Measurements from ENCODE around the gene PHKG2. TPM values are rescaled to one million over a fixed set of nuclear protein-coding genes. Genes with fewer than 3 reads are reported as not detected.

Gene PHKG2, protein sequence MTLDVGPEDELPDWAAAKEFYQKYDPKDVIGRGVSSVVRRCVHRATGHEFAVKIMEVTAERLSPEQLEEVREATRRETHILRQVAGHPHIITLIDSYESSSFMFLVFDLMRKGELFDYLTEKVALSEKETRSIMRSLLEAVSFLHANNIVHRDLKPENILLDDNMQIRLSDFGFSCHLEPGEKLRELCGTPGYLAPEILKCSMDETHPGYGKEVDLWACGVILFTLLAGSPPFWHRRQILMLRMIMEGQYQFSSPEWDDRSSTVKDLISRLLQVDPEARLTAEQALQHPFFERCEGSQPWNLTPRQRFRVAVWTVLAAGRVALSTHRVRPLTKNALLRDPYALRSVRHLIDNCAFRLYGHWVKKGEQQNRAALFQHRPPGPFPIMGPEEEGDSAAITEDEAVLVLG
- 10 to 100 TPM; 29.9 to 46.2 (median 33.3) TPM for total RNA-seq

DNA sequence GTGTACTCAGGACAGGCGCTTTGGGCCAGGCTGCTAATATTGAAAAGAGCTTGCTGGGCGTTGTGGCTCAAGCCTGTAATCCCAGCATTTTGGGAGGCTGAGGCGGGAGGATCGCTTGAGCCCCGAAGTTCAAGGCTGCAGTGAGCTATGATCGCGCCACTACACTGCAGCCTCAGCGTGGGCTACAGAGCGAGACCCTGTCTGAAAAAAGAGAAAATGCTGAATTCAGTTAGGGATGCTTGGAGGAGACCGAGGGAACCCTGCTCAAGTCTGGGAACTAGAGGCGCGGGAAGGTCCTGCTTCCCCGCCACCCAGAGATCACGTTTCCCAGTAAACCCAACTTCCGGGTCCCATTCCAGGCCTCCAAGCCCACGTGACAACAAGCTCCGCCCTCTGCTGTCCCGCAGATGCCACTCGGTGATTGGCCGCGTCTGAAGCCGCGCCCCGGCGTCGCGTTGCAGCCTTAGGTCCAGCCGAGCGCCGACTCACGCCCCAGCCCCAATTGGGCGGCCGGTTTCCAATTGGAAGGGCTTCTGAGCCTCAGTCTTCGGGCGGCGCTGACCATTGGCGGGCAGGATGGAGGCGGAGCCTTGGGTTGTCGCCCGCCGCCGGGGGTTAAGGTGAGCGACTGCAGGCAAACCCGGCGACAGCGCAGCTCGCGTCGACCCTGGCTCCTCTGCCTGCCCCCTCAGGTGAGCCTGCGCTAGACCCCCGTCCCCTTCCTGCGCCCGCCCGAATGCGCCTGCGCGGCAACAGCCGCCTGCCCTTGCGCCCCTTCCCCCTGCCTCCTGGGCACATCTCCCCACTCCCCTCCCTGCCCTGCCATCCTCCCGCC is at the start of gene PHKG2:
TSS of gene PHKG2 (plus strand) at position 627 of the 835 bp plus-strand sequence. CDS start 396 bp downstream, outside the sequence.
- Histone ChIP-seq H3K36me3 (peaks cover 0 to 48% (median 13%) of the 10 kb centered on the region in 3 donors), H3K27me3 (no peaks in the 10 kb centered on the region), H3K9me3 (no peaks in the 10 kb centered on the region), H3K27ac (peak within 1 kb of the TSS; percentile 56 to 89 (median 87)), H3K4me1 (peaks cover 0 to 30% (median 3%) of the 10 kb centered on the region in 4 donors), H3K4me3 (peak within 1 kb of the TSS; percentile 74 to 98 (median 85))
- TF ChIP-seq POLR2A (IDR thresholded peaks at IDR 0.05) (peak in 1 of 2 donors; percentile 61), EP300 (IDR thresholded peaks at IDR 0.05) (peak; percentile 78 to 87)
- TF ChIP-seq, protein P1, sequence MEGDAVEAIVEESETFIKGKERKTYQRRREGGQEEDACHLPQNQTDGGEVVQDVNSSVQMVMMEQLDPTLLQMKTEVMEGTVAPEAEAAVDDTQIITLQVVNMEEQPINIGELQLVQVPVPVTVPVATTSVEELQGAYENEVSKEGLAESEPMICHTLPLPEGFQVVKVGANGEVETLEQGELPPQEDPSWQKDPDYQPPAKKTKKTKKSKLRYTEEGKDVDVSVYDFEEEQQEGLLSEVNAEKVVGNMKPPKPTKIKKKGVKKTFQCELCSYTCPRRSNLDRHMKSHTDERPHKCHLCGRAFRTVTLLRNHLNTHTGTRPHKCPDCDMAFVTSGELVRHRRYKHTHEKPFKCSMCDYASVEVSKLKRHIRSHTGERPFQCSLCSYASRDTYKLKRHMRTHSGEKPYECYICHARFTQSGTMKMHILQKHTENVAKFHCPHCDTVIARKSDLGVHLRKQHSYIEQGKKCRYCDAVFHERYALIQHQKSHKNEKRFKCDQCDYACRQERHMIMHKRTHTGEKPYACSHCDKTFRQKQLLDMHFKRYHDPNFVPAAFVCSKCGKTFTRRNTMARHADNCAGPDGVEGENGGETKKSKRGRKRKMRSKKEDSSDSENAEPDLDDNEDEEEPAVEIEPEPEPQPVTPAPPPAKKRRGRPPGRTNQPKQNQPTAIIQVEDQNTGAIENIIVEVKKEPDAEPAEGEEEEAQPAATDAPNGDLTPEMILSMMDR (IDR thresholded peaks at IDR 0.05), result peak in 1 of 5 experiments; percentile 33
- WGBS, 2 donors, result 3 to 4% methylated on average over 23 to 30 of the region's 60 CpGs
- DNase-seq (ENCODE audit: low spot score in 2 of 2), result peak; percentile 96 to 99

DNA sequence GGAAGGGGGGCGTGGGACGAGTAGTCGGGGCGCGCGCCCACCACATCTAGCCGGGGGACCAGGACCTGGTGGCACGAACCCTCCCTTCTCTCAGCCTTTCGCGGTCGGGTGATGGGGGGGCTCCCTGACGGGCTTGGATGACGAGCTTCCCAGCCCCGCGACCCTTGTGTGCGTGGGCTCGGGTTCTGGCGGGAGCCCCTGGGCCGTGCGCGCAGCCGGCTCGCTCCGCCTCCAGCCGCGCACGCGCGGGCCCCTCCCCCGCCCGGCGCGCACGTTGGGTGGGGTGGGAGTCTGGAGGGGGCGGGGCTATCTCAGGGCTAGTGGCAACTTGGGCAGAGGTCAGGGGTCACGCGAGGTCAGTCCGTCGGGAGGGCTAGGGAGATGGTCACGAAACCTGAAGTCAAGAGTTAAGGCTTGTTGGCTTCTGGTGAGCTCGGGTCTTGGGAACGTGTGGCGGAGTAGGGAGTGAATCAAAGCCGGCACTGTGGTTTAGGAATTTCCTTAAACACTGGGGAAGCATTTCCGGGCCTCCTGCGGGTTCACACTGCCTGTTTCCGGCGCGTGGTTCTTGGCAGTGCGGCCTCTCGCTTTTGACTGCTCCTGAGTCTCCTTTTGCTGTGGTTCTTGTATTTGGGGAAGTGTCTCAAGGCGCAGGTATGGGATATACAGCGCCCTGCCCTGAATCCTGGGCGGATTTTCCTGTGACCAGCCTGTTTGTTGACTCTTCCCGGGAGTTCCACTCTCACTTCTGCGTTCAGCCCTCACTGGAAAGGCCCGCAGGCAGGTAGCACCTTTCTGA is 49.2 kb upstream of the PHKG2 start, which contains the start of gene SRCAP:
TSS of gene SRCAP (plus strand) at position 356 of the 799 bp plus-strand sequence. CDS start 1,654 bp downstream, outside the sequence.
- 2 to 3% methylated on average over 21 to 39 of the region's 57 CpGs for WGBS, 2 donors
- Histone ChIP-seq H3K4me3 (peak within 1 kb of the TSS; percentile 69 to 98 (median 86)), H3K27ac (peak within 1 kb of the TSS; percentile 99 to 100 (median 99)), H3K4me1 (peaks cover 7 to 32% (median 19%) of the 10 kb centered on the region in 4 donors), H3K27me3 (no peaks in the 10 kb centered on the region), H3K36me3 (peaks cover 7 to 42% (median 7%) of the 10 kb centered on the region in 3 donors), H3K9me3 (no peaks in the 10 kb centered on the region)
- TF ChIP-seq EP300 (IDR thresholded peaks at IDR 0.05), result peak in 1 of 2 donors; percentile 73
- TF ChIP-seq POLR2A (IDR thresholded peaks at IDR 0.05), result peak; percentile 13 to 78
- TF ChIP-seq, protein P1 (IDR thresholded peaks at IDR 0.05), result no peak
- peak; percentile 86 to 90 for DNase-seq (ENCODE audit: low spot score in 2 of 2)

- TF ChIP-seq POLR2A (IDR thresholded peaks at IDR 0.05), result no peak
- TF ChIP-seq EP300 (IDR thresholded peaks at IDR 0.05), result no peak
- TF ChIP-seq, protein P1 (IDR thresholded peaks at IDR 0.05), result no peak
- H3K4me1 ChIP-seq, result peaks cover 7 to 31% (median 19%) of the 10 kb centered on the region in 4 donors
- peak overlapping the region; percentile 69 to 98 (median 86) for H3K4me3 ChIP-seq
- no peak for DNase-seq (ENCODE audit: low spot score in 2 of 2)
- H3K27me3 ChIP-seq, result no peaks in the 10 kb centered on the region
- no peaks in the 10 kb centered on the region for H3K9me3 ChIP-seq
- peak overlapping the region; percentile 99 to 100 (median 99) for H3K27ac ChIP-seq
- WGBS, 2 donors, result 46% methylated on average over 8 of the region's 8 CpGs
- H3K36me3 ChIP-seq, result peaks cover 8 to 49% (median 14%) of the 10 kb centered on the region in 3 donors
Observed at GRCh38 chr16:30699615-30700099, 48.6 kb upstream of the PHKG2 start.

DNA sequence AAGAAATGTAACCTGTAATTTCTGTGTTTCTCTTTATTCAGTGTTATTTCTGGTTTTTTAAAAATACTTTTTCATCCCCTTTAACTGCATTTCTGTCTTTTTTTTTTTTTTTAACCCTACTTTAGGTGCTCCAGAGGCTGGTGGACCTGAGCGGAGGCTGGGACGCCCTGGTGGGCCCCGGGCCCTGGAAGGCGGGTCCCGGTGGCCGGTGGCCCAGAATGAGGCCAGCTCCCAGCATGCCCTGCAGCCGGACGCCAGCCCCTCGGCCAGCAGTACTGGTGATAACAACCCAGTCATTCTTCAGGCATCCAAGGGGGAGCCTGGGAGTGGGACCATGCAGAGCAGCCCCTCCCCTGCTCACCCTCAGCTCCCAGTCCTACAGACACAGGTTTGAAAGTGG is 47.7 kb upstream of the PHKG2 start:
- no peak overlapping the region for H3K27ac ChIP-seq
- H3K4me1 ChIP-seq, result peaks cover 7 to 31% (median 19%) of the 10 kb centered on the region in 4 donors
- TF ChIP-seq POLR2A (IDR thresholded peaks at IDR 0.05) (no peak), EP300 (IDR thresholded peaks at IDR 0.05) (no peak)
- TF ChIP-seq, protein P1 (IDR thresholded peaks at IDR 0.05), result no peak
- DNase-seq (ENCODE audit: low spot score in 2 of 2), result no peak
- no peaks in the 10 kb centered on the region for H3K27me3 ChIP-seq
- H3K9me3 ChIP-seq, result no peaks in the 10 kb centered on the region
- H3K36me3 ChIP-seq, result peaks cover 8 to 57% (median 22%) of the 10 kb centered on the region in 3 donors
- 21 to 49% methylated on average over 9 of the region's 9 CpGs for whole genome bisulfite sequencing, 2 donors
- no peak overlapping the region for H3K4me3 ChIP-seq
